Keratinocyte (primary cell): Measurements from ENCODE around the gene TEX53. TPM values are rescaled to one million over a fixed set of nuclear protein-coding genes. Genes with fewer than 3 reads are reported as not detected.

ENCODE experiments used
- DNase-seq: peaks from one replicate; pipeline ENCODE4 v3.0.0-alpha.2; 2011; ENCODE audit warnings: low read depth, missing footprints, low spot score
- FAIRE-seq: peaks from 2 replicates; lab custom pipeline; 2011; peaks lifted over from hg19 to GRCh38; lab: Jason Lieb, UNC
- H2AFZ ChIP-seq: 2 replicates; pipeline ENCODE4 v1.6.0; 2012; ENCODE audit warnings: low read length, control low read depth, inconsistent platforms; ENCODE audit not compliant: control insufficient read depth
- H3K27ac ChIP-seq: 2 replicates; pipeline ENCODE4 v1.5.1; 2011; ENCODE audit warnings: low read length; ENCODE audit not compliant: control insufficient read depth, insufficient read depth
- H3K27me3 ChIP-seq: 3 replicates; pipeline ENCODE4 v1.6.0; 2011; ENCODE audit warnings: low read length; ENCODE audit not compliant: control insufficient read depth, insufficient read depth; ENCODE audit errors: extremely low read depth
- H3K36me3 ChIP-seq, 2 experiments: 2 replicates in 1 of 2; 3 replicates in 1 of 2; pipeline ENCODE4 v1.5.1; 2011; ENCODE audit warnings: low read length in 2 of 2, mild to moderate bottlenecking in 1 of 2; ENCODE audit not compliant: control insufficient read depth in 2 of 2, insufficient read depth in 2 of 2; ENCODE audit errors: extremely low read depth in 1 of 2
- H3K4me1 ChIP-seq: 3 replicates; pipeline ENCODE4 v1.5.1; 2011; ENCODE audit warnings: low read length; ENCODE audit not compliant: control insufficient read depth, insufficient read depth; ENCODE audit errors: extremely low read depth
- H3K4me2 ChIP-seq: 3 replicates; pipeline ENCODE4 v1.6.0; 2011; ENCODE audit warnings: low read depth, low read length; ENCODE audit not compliant: control insufficient read depth, insufficient read depth; ENCODE audit errors: extremely low read depth
- H3K4me3 ChIP-seq, 3 experiments: fragments of 200-600 bp in 1 of 3; sonication (generic) in 1 of 3; 2 replicates in 2 of 3; 3 replicates in 1 of 3; pipeline ENCODE4 v1.5.1; 2011 to 2016; ENCODE audit warnings: low read length in 3 of 3, mild to moderate bottlenecking in 3 of 3, control low read depth in 2 of 3, inconsistent platforms in 1 of 3, low read depth in 1 of 3, mixed read lengths in 1 of 3, mixed run types in 1 of 3, moderate library complexity in 1 of 3; ENCODE audit not compliant: control insufficient read depth in 2 of 3, insufficient read depth in 2 of 3; ENCODE audit errors: extremely low read depth in 1 of 3
- H3K79me2 ChIP-seq: 2 replicates; pipeline ENCODE4 v1.6.0; 2012; ENCODE audit warnings: low read length; ENCODE audit not compliant: control insufficient read depth, insufficient read depth
- H3K9ac ChIP-seq: 3 replicates; pipeline ENCODE4 v1.6.0; 2011; ENCODE audit warnings: low read length; ENCODE audit not compliant: control insufficient read depth, insufficient read depth; ENCODE audit errors: extremely low read depth
- H3K9me1 ChIP-seq: 3 replicates; pipeline ENCODE4 v1.6.0; 2011; ENCODE audit warnings: low read length; ENCODE audit not compliant: control insufficient read depth, insufficient read depth; ENCODE audit errors: extremely low read depth
- H3K9me3 ChIP-seq: 2 replicates; pipeline ENCODE4 v1.5.1; 2012; ENCODE audit warnings: low read depth, low read length; ENCODE audit not compliant: control insufficient read depth
- H4K20me1 ChIP-seq: 3 replicates; pipeline ENCODE4 v1.6.0; 2011; ENCODE audit warnings: low read length; ENCODE audit not compliant: control insufficient read depth, insufficient read depth; ENCODE audit errors: extremely low read depth
- CTCF ChIP-seq, 3 experiments: IDR thresholded peaks in 1 of 3; conservative IDR thresholded peaks in 1 of 3; optimal IDR thresholded peaks in 1 of 3; 2 replicates in 2 of 3; 3 replicates in 1 of 3; pipeline versions ENCODE3 to v1.5.1; 2011; ENCODE audit warnings: low read length in 3 of 3, mild to moderate bottlenecking in 3 of 3, moderate library complexity in 2 of 3, control low read depth in 1 of 3, inconsistent platforms in 1 of 3; ENCODE audit not compliant: insufficient read depth in 2 of 3; ENCODE audit errors: extremely low read depth in 1 of 3
- EZH2 ChIP-seq: IDR thresholded peaks from one replicate; pipeline ENCODE4 v1.6.1; 2012; ENCODE audit warnings: inconsistent platforms, mild to moderate bottlenecking, low read length, moderate library complexity
- dilution Hi-C: fragments of 300-500 bp; cut with MboI; formaldehyde crosslinking; loops from one replicate; pipeline ENCODE4 v1.7.0; 2020; ENCODE audit warnings: low sequenced_read_pairs; ENCODE audit not compliant: extremely low pct_ligation_motif_present
- polyA plus RNA-seq, 5 experiments: library from polyadenylated mRNA; depleted of rRNA in 3 of 5; stranded (reverse) in 3 of 5; stranded (forward) in 1 of 5; unstranded in 1 of 5; fragments of >200 nt; gene quantifications; 1 replicate in 1 of 5; 2 replicates in 3 of 5; 3 replicates in 1 of 5; pipeline versions ENCODE4 v1.2.1 to v1.2.3, GENCODE V29; 2011 to 2012; ENCODE audit warnings: missing spikeins in 2 of 5, low read depth in 1 of 5, low replicate concordance in 1 of 5

Gene TEX53
- polyA plus RNA-seq, 1 donor (not counting 4 experiments of a cell fraction or from before 2014, with no cell fraction given): not detected

- H3K9ac ChIP-seq: peak overlapping the region; percentile 73
- DNase-seq (no peak), FAIRE-seq (no peak)
- H3K27ac ChIP-seq: no peak overlapping the region
- H2AFZ ChIP-seq: no peak overlapping the region
- no peak for TF ChIP-seq CTCF (optimal IDR thresholded peaks at IDR 0.05 in 1 of 3, IDR thresholded peaks at IDR 0.05 in 1 of 3, conservative IDR thresholded peaks at IDR 0.05 in 1 of 3; ENCODE audit: extremely low read depth in 1 of 3, insufficient read depth in 2 of 3, low read length in 3 of 3)
- TF ChIP-seq EZH2: no peak
- dilution Hi-C loops: no loop called here
- H3K9me1 ChIP-seq: no peaks in the 10 kb centered on the region
- peak overlapping the region; percentile 95 for H3K4me2 ChIP-seq
- H3K79me2 ChIP-seq: no peaks in the 10 kb centered on the region
- H3K4me3 ChIP-seq: peak overlapping the region in 2 of 3 experiments; percentile 67 to 82
- peaks cover 22% of the 10 kb centered on the region for H3K4me1 ChIP-seq
- H4K20me1 ChIP-seq: no peaks in the 10 kb centered on the region
- no peaks in the 10 kb centered on the region for H3K9me3 ChIP-seq
- H3K36me3 ChIP-seq: no peaks in the 10 kb centered on the region
- H3K27me3 ChIP-seq: no peaks in the 10 kb centered on the region
These were observed 45.2 kb downstream of the TEX53 start for GRCh38 chr9:114612272-114612923.

- Histone ChIP-seq H3K9me1 (no peaks in the 10 kb centered on the region), H3K4me1 (peaks cover 22% of the 10 kb centered on the region), H3K4me3 (peak overlapping the region; percentile 50 to 82 (median 67)), H3K36me3 (no peaks in the 10 kb centered on the region), H2AFZ (peak overlapping the region; percentile 92), H3K79me2 (no peaks in the 10 kb centered on the region), H3K9me3 (no peaks in the 10 kb centered on the region), H3K27me3 (no peaks in the 10 kb centered on the region), H3K4me2 (peak overlapping the region; percentile 95), H4K20me1 (no peaks in the 10 kb centered on the region), H3K9ac (peak overlapping the region; percentile 73), H3K27ac (peak overlapping the region; percentile 56)
- FAIRE-seq: no peak
- no peak for DNase-seq
- dilution Hi-C loops: no loop called here
- TF ChIP-seq CTCF (optimal IDR thresholded peaks at IDR 0.05 in 1 of 3, IDR thresholded peaks at IDR 0.05 in 1 of 3, conservative IDR thresholded peaks at IDR 0.05 in 1 of 3; ENCODE audit: extremely low read depth in 1 of 3, insufficient read depth in 2 of 3, low read length in 3 of 3) (no peak), EZH2 (no peak)
These were observed 45.9 kb downstream of the TEX53 start for GRCh38 chr9:114611516-114612271.
